PC-3 (cell line): ENCODE measurements around the gene FAM241B. TPM values are rescaled to one million over a fixed set of nuclear protein-coding genes. Genes with fewer than 3 reads are reported as not detected.

Experiments used
- ATAC-seq: fragments of 200-7000 bp; cut with Tn5 transposase; 2 replicates; pipeline ENCODE4 v1.9.1; 2020; ENCODE audit warnings: mild to moderate bottlenecking, moderate library complexity
- BruUV-seq: library from RNA; stranded (reverse); fragments of 400-500 nt; replicated peaks from 2 replicates; lab custom pipeline; 2021; lab: Mats Ljungman, UMichigan
- CTCF ChIA-PET: fragments of 300-600 bp; sonication (Branson Sonifier 250); formaldehyde crosslinking; loops from one replicate; lab custom pipeline; 2022; ENCODE audit warnings: antibody characterized with exemption; lab: Charles Lee
- POLR2A ChIA-PET: fragments of 300-600 bp; sonication (Branson Sonifier 250); formaldehyde crosslinking; loops from one replicate; lab custom pipeline; 2022; ENCODE audit warnings: antibody characterized with exemption; ENCODE audit not compliant: unreplicated experiment; lab: Charles Lee
- DNase-seq: peaks from one replicate; pipeline ENCODE4 v3.0.0-alpha.2; 2015
- H2AFZ ChIP-seq: fragments of 300-600 bp; sonication (generic); 2 replicates; pipeline ENCODE4 v1.6.0; 2016; ENCODE audit warnings: antibody characterized with exemption, low read length
- H3F3A ChIP-seq: fragments of 300-600 bp; sonication (generic); one replicate; pipeline ENCODE4 v1.6.0; 2017; ENCODE audit warnings: antibody characterized with exemption, low read length, control low read depth, mild to moderate bottlenecking; ENCODE audit not compliant: unreplicated experiment
- H3K27ac ChIP-seq: fragments of 300-600 bp; sonication (generic); 2 replicates; pipeline ENCODE4 v1.5.1; 2016; ENCODE audit warnings: mild to moderate bottlenecking, low read length
- H3K27me3 ChIP-seq: fragments of 300-600 bp; sonication (generic); 2 replicates; pipeline ENCODE4 v1.6.1; 2016; ENCODE audit warnings: low read length, mixed read lengths
- H3K36me3 ChIP-seq: fragments of 300-600 bp; sonication (generic); 2 replicates; pipeline ENCODE4 v1.6.1; 2016; ENCODE audit warnings: low read depth, mixed run types, low read length, mixed read lengths
- H3K4me1 ChIP-seq: fragments of 300-600 bp; sonication (generic); 2 replicates; pipeline ENCODE4 v1.5.1; 2016; ENCODE audit warnings: low read length; ENCODE audit not compliant: insufficient read depth
- H3K4me2 ChIP-seq: fragments of 300-600 bp; sonication (generic); 2 replicates; pipeline ENCODE4 v1.6.0; 2016; ENCODE audit warnings: low read length
- H3K4me3 ChIP-seq: fragments of 300-600 bp; sonication (generic); 2 replicates; pipeline ENCODE4 v1.5.1; 2016; ENCODE audit warnings: mild to moderate bottlenecking, low read length, mixed read lengths
- H3K79me2 ChIP-seq: fragments of 300-600 bp; sonication (generic); 2 replicates; pipeline ENCODE4 v1.6.1; 2017; ENCODE audit warnings: low read length, mixed read lengths
- H3K9ac ChIP-seq: fragments of 300-600 bp; sonication (generic); 2 replicates; pipeline ENCODE4 v1.6.0; 2016; ENCODE audit warnings: mild to moderate bottlenecking, low read length
- H3K9me2 ChIP-seq: fragments of 300-600 bp; sonication (generic); replicated peaks from 2 replicates; pipeline ENCODE4 v1.6.1; 2016; ENCODE audit warnings: mixed run types, low read length, mixed read lengths
- H3K9me3 ChIP-seq: fragments of 300-600 bp; sonication (generic); 2 replicates; pipeline ENCODE4 v1.6.1; 2016; ENCODE audit warnings: low read length, mixed read lengths
- H4K20me1 ChIP-seq: fragments of 300-600 bp; sonication (generic); 2 replicates; pipeline ENCODE4 v1.6.1; 2016; ENCODE audit warnings: low read length, mixed read lengths
- EZH2 ChIP-seq: fragments of 300-600 bp; sonication (generic); IDR thresholded peaks from one replicate; pipeline ENCODE4 v1.6.1; 2017; ENCODE audit warnings: antibody characterized with exemption, mild to moderate bottlenecking, low read length; ENCODE audit not compliant: unreplicated experiment
- EZH2phosphoT487 ChIP-seq: fragments of 300-600 bp; sonication (generic); IDR thresholded peaks from 2 replicates; pipeline ENCODE4 v1.6.1; 2018; ENCODE audit warnings: mild to moderate bottlenecking, antibody characterized with exemption, low read length, borderline replicate concordance
- intact Hi-C: fragments of 100-400 bp; cut with micrococcal nuclease; formaldehyde crosslinking; loops from 2 replicates; pipeline ENCODE4 v1.9.0; 2023
- total RNA-seq: library from RNA; depleted of rRNA; stranded (reverse); fragments of >200 nt; gene quantifications from 2 replicates; pipeline ENCODE4 v1.2.3, GENCODE V29; 2014
- TF ChIP-seq, protein P1 (sequence below): fragments of 300-600 bp; sonication (generic); conservative IDR thresholded peaks from 2 replicates; pipeline ENCODE4 v1.5.1; 2017; ENCODE audit warnings: antibody characterized with exemption, low read depth, mild to moderate bottlenecking, low read length

Gene FAM241B
- total RNA-seq, 1 experiment from 2014 or later = 45.4 TPM

DNA sequence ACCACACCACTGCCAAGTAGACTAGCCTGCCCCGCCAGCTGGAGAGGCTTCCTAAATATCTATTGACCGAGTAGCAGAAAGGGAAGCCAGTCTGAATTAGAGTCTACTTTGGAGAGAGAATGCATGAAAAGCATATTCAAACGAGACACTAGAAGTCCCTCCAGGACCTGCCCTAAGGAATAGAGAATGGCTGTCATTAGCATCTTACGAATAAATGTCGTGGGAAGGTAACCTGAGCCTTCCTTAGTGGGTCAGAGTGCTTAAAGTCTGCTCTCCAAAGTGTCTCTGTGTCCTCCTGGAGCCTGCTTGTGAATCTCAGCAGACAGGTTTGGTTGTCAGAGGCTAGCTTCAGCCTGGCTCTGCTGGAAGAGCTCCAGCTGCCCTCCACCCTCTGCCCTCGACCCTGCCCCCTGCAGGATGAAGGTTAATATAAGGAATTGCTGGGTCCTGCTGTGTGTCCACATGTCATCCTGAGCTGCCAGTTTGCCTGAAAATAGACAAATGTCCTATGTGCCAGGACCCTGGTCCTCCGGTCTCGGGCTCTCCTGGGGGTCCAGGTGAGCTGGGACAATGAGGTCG lies 33.4 kb downstream of the FAM241B start:
- Histone ChIP-seq H3K9me2 (no peaks in the 10 kb centered on the region), H4K20me1 (no peaks in the 10 kb centered on the region), H3K36me3 (no peaks in the 10 kb centered on the region), H3K4me1 (no peaks in the 10 kb centered on the region), H3F3A (no peaks in the 10 kb centered on the region), H3K27me3 (peaks cover 86% of the 10 kb centered on the region), H3K4me3 (no peak overlapping the region), H3K27ac (no peak overlapping the region), H3K9me3 (no peaks in the 10 kb centered on the region), H3K79me2 (no peaks in the 10 kb centered on the region), H3K9ac (no peak overlapping the region), H2AFZ (no peak overlapping the region), H3K4me2 (no peak overlapping the region)
- intact Hi-C loops = no loop called here
- ChIA-PET CTCF (no interaction called here), POLR2A (no interaction called here)
- TF ChIP-seq, protein P1, sequence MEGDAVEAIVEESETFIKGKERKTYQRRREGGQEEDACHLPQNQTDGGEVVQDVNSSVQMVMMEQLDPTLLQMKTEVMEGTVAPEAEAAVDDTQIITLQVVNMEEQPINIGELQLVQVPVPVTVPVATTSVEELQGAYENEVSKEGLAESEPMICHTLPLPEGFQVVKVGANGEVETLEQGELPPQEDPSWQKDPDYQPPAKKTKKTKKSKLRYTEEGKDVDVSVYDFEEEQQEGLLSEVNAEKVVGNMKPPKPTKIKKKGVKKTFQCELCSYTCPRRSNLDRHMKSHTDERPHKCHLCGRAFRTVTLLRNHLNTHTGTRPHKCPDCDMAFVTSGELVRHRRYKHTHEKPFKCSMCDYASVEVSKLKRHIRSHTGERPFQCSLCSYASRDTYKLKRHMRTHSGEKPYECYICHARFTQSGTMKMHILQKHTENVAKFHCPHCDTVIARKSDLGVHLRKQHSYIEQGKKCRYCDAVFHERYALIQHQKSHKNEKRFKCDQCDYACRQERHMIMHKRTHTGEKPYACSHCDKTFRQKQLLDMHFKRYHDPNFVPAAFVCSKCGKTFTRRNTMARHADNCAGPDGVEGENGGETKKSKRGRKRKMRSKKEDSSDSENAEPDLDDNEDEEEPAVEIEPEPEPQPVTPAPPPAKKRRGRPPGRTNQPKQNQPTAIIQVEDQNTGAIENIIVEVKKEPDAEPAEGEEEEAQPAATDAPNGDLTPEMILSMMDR = peak; percentile 28; the same call in 1 of the 2 replicates
- TF ChIP-seq EZH2 = no peak
- BruUV-seq = no TSS peak
- ATAC-seq = no peak
- DNase-seq = no peak

DNA sequence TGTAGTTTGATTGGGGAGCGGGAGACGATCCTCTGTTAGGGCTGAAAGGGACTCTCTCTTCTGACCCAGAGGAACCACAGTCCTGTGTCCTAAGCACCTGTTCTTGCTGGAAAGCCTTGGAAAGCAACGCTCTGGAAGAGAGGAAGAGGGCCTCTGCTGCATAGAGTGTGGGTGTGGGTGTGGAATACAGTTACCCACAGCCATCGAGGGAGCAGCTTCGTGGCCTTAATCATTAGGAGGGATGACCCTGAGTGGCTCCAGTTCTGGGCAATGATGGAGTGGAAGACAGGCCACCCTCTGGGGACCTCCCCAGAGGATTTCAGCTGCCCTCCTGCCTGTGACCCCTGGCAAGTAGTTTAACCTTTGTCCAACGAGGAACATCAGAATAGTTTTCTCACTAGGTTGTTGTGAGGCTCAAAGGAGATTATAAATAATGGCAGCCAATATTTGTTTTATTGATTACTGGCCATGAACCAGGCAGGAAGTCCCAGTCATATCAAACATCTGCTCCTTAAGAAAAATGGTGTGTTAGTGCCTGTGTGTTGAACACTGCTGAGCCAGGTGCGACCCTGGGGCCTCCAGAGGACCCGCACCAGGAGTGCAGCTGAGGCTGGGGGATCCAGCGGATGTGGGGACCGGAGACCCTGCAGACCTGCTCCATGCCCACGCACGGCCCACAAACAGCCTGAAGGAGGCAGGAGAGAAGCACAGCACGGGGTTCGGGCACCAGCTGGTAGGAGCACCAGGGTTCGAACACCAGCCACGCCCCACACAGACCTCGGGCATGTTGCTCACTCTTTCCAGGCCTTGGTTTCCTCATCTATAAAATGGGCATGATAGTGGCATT lies 35.6 kb downstream of the FAM241B start:
- Histone ChIP-seq H3K4me1 (no peaks in the 10 kb centered on the region), H3K9me2 (no peaks in the 10 kb centered on the region), H3K9ac (no peak overlapping the region), H3K36me3 (no peaks in the 10 kb centered on the region), H3K4me3 (no peak overlapping the region), H3F3A (no peaks in the 10 kb centered on the region), H3K9me3 (no peaks in the 10 kb centered on the region), H3K27me3 (peaks cover 89% of the 10 kb centered on the region), H3K4me2 (no peak overlapping the region), H4K20me1 (no peaks in the 10 kb centered on the region), H3K79me2 (no peaks in the 10 kb centered on the region), H2AFZ (no peak overlapping the region), H3K27ac (no peak overlapping the region)
- CTCF ChIA-PET = no interaction called here
- POLR2A ChIA-PET = no interaction called here
- TF ChIP-seq EZH2 (no peak), EZH2phosphoT487 (no peak)
- TF ChIP-seq, protein P1 = no peak
- ATAC-seq (no peak), DNase-seq (no peak)
- BruUV-seq = no TSS peak
- intact Hi-C loops = no loop called here

DNA sequence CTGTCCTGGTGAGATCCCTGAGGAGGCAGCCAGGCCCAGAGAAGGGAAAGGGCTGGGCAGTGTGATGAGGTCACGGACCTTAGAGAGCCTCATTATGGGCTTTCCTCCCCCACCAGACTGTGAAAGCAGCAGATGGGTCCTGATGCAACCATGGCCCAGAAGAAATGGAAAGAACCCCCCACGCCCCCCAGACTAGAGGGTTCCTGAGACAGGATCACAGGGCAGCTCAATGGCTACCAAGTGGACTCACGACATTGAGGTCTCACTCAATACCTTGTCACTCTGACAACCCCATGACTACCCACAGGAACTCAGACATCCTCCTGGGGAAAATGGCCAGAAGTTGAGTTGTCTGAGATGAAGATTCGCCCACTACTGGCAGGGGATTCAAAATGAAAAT lies 36.7 kb downstream of the FAM241B start:
- no peak overlapping the region for H3K9ac ChIP-seq
- no peaks in the 10 kb centered on the region for H4K20me1 ChIP-seq
- no peaks in the 10 kb centered on the region for H3K9me3 ChIP-seq
- H3K4me3 ChIP-seq = no peak overlapping the region
- BruUV-seq = no TSS peak
- ATAC-seq (no peak), DNase-seq (no peak)
- no peak for TF ChIP-seq EZH2
- TF ChIP-seq EZH2phosphoT487 = no peak
- TF ChIP-seq, protein P1 = no peak
- CTCF ChIA-PET = interaction anchor here (0.6 kb wide), 1 partner anchor 15 kb away, joined by 10 read pairs; no protein-coding TSS in a partner anchor
- H3F3A ChIP-seq = no peaks in the 10 kb centered on the region
- intact Hi-C loops = no loop called here
- no peaks in the 10 kb centered on the region for H3K9me2 ChIP-seq
- H2AFZ ChIP-seq = no peak overlapping the region
- peaks cover 78% of the 10 kb centered on the region for H3K27me3 ChIP-seq
- no peak overlapping the region for H3K4me2 ChIP-seq
- H3K36me3 ChIP-seq = no peaks in the 10 kb centered on the region
- H3K27ac ChIP-seq = no peak overlapping the region
- POLR2A ChIA-PET = no interaction called here
- H3K79me2 ChIP-seq = no peaks in the 10 kb centered on the region
- no peaks in the 10 kb centered on the region for H3K4me1 ChIP-seq
